GM12875 (cell line): ENCODE results near the gene ITPRIP.
A peak's percentile ranks its signal among the peaks of the same experiment; 100 is the strongest.

ENCODE experiments used
- H3K4me3 ChIP-seq: one replicate; pipeline ENCODE4 v1.5.1; 2011; ENCODE audit warnings: low read depth, low read length, control low read depth
- TF ChIP-seq, protein P1 (sequence below): IDR thresholded peaks from 2 replicates; pipeline ENCODE4 v1.5.1; 2011; ENCODE audit warnings: low read depth, mild to moderate bottlenecking, control low read depth, inconsistent platforms, low read length, moderate library complexity, borderline replicate concordance; ENCODE audit not compliant: insufficient read depth

ITPRIP gene

GRCh38 chr10:104368381-104368780 is 30.1 kb upstream of the ITPRIP start:
- TF ChIP-seq, protein P1, sequence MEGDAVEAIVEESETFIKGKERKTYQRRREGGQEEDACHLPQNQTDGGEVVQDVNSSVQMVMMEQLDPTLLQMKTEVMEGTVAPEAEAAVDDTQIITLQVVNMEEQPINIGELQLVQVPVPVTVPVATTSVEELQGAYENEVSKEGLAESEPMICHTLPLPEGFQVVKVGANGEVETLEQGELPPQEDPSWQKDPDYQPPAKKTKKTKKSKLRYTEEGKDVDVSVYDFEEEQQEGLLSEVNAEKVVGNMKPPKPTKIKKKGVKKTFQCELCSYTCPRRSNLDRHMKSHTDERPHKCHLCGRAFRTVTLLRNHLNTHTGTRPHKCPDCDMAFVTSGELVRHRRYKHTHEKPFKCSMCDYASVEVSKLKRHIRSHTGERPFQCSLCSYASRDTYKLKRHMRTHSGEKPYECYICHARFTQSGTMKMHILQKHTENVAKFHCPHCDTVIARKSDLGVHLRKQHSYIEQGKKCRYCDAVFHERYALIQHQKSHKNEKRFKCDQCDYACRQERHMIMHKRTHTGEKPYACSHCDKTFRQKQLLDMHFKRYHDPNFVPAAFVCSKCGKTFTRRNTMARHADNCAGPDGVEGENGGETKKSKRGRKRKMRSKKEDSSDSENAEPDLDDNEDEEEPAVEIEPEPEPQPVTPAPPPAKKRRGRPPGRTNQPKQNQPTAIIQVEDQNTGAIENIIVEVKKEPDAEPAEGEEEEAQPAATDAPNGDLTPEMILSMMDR, result no peak
- no peak overlapping the region for H3K4me3 ChIP-seq

- H3K4me3 ChIP-seq, result no peak overlapping the region
- TF ChIP-seq, protein P1, result no peak
These were observed 29.6 kb upstream of the ITPRIP start for GRCh38 chr10:104367904-104368303.

GRCh38 chr10:104359811-104360210 is 21.5 kb upstream of the ITPRIP start:
- no peak overlapping the region for H3K4me3 ChIP-seq
- TF ChIP-seq, protein P1, result no peak

DNA sequence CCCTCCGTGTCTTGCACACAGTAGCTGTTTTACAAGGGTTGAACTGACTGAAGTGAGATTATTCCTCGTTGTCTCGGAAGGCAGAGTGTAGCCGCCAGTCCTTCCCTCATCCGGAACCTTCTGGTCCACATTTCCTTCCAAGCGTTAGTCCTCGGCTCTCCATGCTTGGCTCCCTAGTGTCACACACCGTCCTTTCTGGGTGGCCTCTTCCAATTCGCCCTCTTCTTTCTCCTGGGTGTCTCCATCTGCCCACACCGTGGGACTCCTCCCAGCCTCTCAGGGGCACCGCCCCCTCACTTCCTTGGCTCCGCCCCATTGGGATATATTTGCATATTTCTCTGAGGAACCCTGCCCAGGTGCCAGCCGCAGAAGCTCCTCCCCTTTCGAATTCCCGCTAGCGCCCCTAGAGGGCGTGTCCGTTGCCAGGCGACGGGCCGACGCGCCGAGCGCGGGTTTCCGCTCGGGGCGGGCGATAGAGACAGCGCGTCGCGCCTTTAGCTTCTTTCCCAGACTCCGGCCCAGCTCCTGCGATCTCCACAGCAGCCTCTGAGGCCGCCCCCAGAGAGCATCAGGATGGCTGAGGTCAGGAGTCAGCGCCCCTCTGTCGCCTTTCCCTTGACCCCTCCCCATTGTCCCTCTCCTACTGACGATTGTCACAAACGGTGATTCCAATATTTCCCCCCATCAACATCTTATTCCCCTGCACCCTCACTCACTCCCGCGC is 15.2 kb upstream of the ITPRIP start, which contains the start of gene CFAP58:
Gene CFAP58 (plus strand): TSS at position 509 of the 724 bp plus-strand sequence. CDS start 65 bp downstream, at position 574.
- H3K4me3 ChIP-seq, result peak within 1 kb of the TSS; percentile 12

DNA sequence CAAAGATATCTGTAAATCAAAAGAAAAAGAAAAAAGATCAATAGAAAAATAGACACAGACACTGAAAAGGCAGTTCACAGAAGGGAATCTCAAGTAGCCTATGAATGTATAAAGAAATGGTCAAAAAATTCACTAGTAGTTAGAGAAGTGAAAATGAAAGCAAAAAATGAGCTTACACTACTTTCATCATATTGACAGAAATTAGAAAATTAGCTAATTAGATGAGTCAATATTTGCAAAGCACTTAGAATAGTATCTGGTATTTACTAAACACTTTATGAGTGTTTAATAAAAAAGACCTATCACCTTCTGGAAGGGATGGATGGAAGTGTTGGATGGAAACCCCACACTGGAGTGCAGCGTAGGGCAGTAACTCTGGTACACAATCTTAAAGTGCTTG is 13.7 kb upstream of the ITPRIP start:
- no peak overlapping the region for H3K4me3 ChIP-seq
- TF ChIP-seq, protein P1, result no peak

More for the DNA sequence above, 15.2 kb upstream of the ITPRIP start, which contains the start of gene CFAP58:
- TF ChIP-seq, protein P1, result peak; percentile 67

DNA sequence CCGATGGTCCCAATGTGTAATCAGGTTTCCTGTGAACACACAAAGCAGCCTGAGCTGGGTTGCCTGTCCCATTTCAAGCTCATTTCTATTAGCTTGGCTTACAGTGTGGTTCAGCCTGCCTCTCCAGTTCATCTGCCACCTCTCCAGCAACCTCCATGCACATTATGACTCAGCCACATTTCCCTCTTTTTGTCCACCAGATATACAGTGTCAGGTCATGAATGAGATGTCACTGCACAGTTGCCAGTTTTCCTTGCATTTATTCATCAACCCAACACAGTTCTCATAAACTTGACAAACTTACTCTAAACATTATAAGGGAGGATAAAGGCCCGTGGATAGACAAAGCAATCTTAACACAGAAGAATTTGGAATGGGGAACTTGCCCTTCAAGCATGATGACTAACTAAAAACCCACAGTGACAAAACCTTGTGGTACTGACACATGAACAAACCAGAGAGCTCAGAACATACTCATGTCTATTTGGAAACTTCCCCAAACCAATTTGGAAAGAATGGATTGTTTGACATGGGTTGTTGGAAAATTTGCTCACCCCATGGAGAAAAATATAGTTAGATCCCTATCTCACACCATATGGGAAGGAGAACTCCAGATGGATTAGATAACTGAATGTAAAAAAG is 12.9 kb upstream of the ITPRIP start:
- no peak overlapping the region for H3K4me3 ChIP-seq
- TF ChIP-seq, protein P1, result no peak

GRCh38 chr10:104350127-104350635 is 11.9 kb upstream of the ITPRIP start:
- no peak overlapping the region for H3K4me3 ChIP-seq
- TF ChIP-seq, protein P1, result peak; percentile 34; the same call in 1 of the 2 replicates
